Mucosa of gallbladder (tissue), 1 donor: Measurements from ENCODE around the gene PRKG1. TPM values are rescaled to one million over a fixed set of nuclear protein-coding genes. Genes with fewer than 3 reads are reported as not detected.
"Not testable (repeated sequence)": the region's sequence is repeated elsewhere in the genome, so short reads cannot be mapped to it uniquely, and the experiment has no call there.

Experiments
- DNase-seq: peaks from one replicate; pipeline ENCODE4 v3.0.0-alpha.2; 2020; ENCODE audit warnings: low spot score
- total RNA-seq: library from RNA; stranded (reverse); gene quantifications from one replicate; pipeline ENCODE4 v1.2.1, GENCODE V29; 2021
- donor health status: DM: no; HTN: no; CAD: no.

Gene PRKG1
- total RNA-seq, 1 donor from 2014 or later = 28.3 TPM

GRCh38 chr10:52210161-52210560, 1135.9 kb downstream of the PRKG1 start:
- DNase-seq = no peak

- DNase-seq = no peak
These were observed 1137.8 kb downstream of the PRKG1 start for GRCh38 chr10:52212062-52212461.

GRCh38 chr10:52212802-52213201, 1138.5 kb downstream of the PRKG1 start:
- no peak for DNase-seq

GRCh38 chr10:52213321-52213752, 1139.0 kb downstream of the PRKG1 start:
- no peak for DNase-seq

- DNase-seq = peak; percentile 59
These were observed 1141.6 kb downstream of the PRKG1 start for GRCh38 chr10:52215745-52216361.

- no peak for DNase-seq
These were observed 1142.6 kb downstream of the PRKG1 start for GRCh38 chr10:52216852-52217251.

GRCh38 chr10:52217531-52217930, 1143.2 kb downstream of the PRKG1 start:
- no peak for DNase-seq

GRCh38 chr10:52220947-52221346, 1146.7 kb downstream of the PRKG1 start:
- DNase-seq = no peak

- no peak for DNase-seq
These were observed 1147.6 kb downstream of the PRKG1 start for GRCh38 chr10:52221923-52222322.

GRCh38 chr10:52226197-52226847, 1152.0 kb downstream of the PRKG1 start:
- DNase-seq = no peak

GRCh38 chr10:52228556-52228955, 1154.3 kb downstream of the PRKG1 start:
- DNase-seq = no peak

GRCh38 chr10:52229291-52229931, 1155.1 kb downstream of the PRKG1 start:
- no peak for DNase-seq

GRCh38 chr10:52232561-52233350, 1158.5 kb downstream of the PRKG1 start:
- no peak for DNase-seq

- DNase-seq = not testable (repeated sequence)
These were observed 1159.2 kb downstream of the PRKG1 start for GRCh38 chr10:52233351-52233991.

- no peak for DNase-seq
These were observed 1165.5 kb downstream of the PRKG1 start for GRCh38 chr10:52239771-52240170.

- no peak for DNase-seq
These were observed 1171.3 kb downstream of the PRKG1 start for GRCh38 chr10:52245547-52245946.

GRCh38 chr10:52247929-52248328, 1173.6 kb downstream of the PRKG1 start:
- not testable (repeated sequence) for DNase-seq

GRCh38 chr10:52248697-52249306, 1174.5 kb downstream of the PRKG1 start:
- no peak for DNase-seq

- DNase-seq = no peak
These were observed 1175.6 kb downstream of the PRKG1 start for GRCh38 chr10:52249850-52250395.

- DNase-seq = no peak
These were observed 1176.2 kb downstream of the PRKG1 start for GRCh38 chr10:52250510-52250909.

GRCh38 chr10:52252307-52252706, 1178.0 kb downstream of the PRKG1 start:
- no peak for DNase-seq
